GOT3 (cell line): Measurements from ENCODE around the gene CLRN3.

Experiments used
- DNase-seq: peaks from one replicate; lab custom pipeline; 2025; ENCODE audit warnings: mixed read lengths; lab: John Stamatoyannopoulos, UW

The CLRN3 gene

DNA sequence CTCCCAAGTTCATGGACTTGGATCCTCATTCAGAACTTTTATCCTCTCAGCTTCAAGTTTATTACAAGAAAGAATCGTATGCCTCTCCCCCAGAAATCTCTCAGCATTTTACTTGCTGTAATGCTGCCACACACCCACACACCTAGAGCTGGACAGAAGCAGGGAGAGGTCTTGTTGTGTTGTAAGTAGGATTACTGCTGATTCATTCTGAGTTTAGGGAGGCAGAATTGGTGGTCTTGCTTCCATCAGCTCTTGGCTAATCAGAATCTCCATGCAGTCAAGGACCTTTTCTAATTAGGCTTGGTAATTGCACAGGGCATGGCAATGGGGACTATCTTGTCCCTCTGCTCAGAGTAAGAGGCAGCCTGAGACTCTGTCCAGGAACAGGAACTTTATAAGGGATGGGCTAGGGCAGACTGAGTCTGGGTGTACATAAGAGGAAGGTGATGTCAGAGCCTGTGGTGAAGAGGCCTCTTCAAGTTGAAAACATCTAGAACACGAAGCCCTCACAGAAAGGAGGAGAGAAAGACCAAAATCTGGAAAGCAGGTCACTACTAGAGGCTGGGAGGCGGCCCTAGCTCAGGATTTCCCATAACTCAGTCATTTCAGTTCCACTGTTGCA is 7.1 kb upstream of the CLRN3 start:
- DNase-seq: no peak

DNA sequence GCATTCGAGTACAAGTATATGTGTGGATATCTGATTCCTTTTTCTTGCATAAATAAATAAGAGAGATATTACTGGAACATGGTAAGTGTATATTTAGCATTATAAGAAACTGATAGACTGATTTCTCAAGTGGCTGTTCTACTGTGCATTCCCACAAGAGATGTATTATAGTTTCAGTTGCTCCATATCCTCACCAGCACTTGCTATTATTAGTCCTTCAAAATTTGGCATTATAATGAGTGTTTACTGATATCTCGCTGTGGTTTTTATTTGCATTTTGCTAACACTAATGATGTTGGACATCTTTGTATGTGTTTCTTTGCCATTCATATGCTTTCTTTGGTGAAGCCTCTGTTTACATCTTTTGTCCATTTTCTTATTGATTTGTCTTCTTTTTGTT is 4.4 kb upstream of the CLRN3 start:
- DNase-seq: no peak

- DNase-seq: no peak
Measured at GRCh38 chr10:127896590-127896989, 3.8 kb upstream of the CLRN3 start.

GRCh38 chr10:127894146-127894545 is 1.4 kb upstream of the CLRN3 start:
- no peak for DNase-seq

GRCh38 chr10:127890832-127891334 is 1.9 kb downstream of the CLRN3 start:
- DNase-seq: no peak

- no peak for DNase-seq
Measured at GRCh38 chr10:127890216-127890615, 2.5 kb downstream of the CLRN3 start.

DNA sequence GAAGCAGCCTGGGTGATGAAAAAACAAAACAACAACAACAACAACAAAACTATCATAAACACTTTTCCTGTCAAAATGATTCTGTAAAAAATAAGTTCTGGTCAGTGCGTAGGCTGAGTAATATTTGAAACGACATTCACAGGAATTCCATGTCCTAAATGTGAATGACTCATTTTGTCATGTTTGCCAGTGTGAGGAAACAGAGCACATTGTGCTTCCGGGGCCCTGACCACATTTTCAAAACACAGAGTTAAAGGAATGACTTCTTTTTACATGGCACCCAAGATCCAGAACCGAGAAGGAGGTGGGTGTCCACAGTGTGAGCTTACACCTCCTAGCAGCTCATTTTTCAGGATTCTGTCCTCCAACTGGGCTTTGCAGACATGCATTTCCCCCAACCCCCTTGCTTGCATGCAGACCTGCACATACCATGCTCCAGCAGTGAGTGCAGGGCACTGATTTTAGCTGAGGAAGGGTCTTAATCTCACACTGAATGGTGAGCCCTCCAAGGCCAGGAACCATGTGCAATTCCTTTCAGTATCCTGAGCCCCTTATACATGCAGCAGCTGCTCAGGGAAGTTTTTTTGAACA is 3.0 kb downstream of the CLRN3 start:
- no peak for DNase-seq

DNA sequence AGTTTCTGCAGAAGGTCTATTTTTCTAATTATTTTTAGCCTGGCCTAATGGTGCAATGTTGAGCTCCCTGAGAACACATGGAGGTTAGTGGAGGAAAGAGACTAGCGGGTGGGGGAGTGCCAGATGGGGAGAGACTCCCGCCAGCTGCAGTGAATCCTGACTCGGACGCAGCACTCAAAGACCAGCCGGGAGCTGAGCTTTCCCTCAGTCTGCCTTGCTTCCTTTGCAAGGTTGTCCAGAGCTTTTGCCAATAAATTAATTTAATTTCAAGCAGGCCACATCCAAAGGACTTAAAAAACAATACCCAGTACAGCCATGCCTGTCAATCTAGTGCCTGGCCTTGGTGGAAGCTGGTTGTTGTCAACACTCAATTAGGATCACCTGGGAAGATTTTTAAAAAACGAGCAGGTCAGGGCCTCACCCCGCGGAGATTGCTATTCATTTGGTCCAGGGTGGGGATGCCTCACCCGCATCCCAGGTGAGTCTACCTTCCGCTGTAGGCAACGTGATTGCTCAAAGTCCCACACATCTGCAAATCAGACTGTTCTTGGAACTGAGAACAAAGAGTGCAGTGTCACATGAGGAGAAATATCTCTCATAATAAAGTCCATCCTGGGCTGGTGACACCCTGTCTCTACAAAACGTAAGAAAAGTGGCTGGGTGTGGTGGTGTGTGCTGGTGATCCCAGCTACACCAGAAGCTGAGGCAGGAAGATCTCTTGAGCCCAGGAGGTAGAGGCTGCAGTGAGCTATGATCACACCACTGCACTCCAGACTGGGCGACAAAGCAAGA is 4.0 kb downstream of the CLRN3 start:
- no peak for DNase-seq

DNA sequence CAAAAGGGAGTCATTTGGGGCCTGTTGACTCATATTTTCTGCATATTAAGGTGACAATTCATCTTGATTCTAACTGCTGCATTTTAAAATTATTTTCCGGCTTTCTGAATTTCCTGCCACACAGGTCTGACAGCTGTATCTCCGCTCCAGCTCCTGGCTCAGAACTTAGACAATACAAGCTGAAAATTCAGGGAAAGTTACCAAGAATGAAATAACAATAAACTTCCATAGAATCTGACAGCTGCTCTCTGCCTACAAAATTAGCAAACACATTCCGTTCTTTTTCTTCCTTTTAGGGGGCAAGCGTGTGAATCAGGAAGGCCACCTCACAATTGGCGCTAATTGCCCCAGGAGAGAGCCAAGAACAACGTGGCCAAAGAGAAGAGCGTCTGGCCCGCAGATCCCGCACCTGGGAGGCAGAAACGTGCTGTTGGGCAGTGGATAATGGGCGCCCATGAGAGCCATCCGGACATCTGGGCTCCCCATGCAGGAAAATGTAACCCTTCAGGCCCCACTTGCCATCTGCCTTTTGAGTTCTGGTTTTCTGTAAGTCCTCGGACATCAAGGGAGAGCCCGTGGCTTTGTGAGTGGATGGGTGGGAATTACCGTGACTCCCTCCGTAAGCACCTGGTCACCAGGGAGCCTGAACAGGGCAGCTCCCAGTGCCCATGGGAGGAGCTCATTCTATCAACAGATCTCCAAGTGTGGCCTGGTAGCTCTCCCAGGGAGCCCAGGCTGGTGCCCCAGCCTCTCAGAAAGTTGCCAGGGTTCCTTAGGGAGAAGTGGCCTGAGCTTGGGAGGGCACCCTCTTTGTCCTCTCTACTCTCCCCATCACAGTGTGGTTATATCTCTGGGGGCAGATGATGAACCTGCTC is 5.0 kb downstream of the CLRN3 start:
- no peak for DNase-seq

DNA sequence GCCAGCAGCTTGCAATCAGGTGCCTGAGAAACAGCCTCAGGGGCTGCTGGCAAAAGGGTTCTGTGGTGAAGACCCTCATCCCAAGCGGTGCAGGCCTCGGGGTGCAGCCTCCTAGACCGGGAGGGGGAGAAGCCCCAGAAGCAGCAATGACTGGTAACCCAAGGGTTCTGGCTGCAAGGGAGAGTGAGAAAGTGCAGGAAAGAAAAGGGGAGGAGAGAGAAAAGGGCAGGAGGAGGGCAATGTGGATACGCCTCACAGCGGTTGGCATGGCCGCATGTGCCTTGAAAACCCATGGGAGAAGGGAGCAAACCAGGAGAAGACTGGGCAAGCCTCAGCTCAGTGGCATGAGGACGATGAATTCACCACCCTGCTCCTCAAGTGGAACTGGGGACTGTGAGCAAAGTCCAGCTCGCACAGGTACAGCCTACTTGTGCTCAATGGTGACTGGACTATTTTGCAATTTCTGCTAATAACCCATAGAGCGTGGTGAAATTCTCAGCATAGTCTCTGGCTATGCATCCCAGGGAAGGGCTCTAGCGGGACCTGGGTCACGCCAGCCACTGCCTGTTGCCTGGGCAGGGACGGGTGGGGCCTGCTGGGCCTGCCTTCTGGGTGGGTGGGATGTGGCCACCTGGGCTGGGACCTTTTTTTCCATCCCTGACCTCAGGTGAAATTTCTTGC is 6.2 kb downstream of the CLRN3 start:
- no peak for DNase-seq

GRCh38 chr10:127884501-127884900 is 8.2 kb downstream of the CLRN3 start:
- no peak for DNase-seq

- DNase-seq: no peak
Measured at GRCh38 chr10:127883516-127883915, 9.2 kb downstream of the CLRN3 start.

- DNase-seq: no peak
Measured at GRCh38 chr10:127882801-127883459, 9.8 kb downstream of the CLRN3 start.

DNA sequence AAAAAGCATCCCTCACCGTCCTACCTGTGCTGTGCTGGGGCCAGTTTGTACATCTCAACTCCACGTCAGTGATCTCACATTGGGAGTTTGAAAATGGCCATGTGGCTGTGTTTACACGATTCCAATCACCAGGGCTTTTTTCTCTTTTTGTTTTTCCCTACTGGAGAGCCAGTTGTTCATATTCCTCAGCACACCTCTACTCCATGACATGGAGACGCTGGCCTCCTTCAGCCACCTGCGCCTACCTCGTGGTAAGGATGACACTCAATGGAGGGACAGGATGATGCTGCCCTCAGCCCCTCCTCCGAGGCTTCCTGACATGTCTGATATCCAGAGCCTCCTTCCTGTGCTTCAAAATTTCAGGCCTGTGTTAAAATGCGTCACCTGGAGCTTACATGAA is 10.3 kb downstream of the CLRN3 start:
- no peak for DNase-seq

- DNase-seq: no peak
Measured at GRCh38 chr10:127881262-127881661, 11.5 kb downstream of the CLRN3 start.

GRCh38 chr10:127880557-127880956 is 12.2 kb downstream of the CLRN3 start:
- no peak for DNase-seq

DNA sequence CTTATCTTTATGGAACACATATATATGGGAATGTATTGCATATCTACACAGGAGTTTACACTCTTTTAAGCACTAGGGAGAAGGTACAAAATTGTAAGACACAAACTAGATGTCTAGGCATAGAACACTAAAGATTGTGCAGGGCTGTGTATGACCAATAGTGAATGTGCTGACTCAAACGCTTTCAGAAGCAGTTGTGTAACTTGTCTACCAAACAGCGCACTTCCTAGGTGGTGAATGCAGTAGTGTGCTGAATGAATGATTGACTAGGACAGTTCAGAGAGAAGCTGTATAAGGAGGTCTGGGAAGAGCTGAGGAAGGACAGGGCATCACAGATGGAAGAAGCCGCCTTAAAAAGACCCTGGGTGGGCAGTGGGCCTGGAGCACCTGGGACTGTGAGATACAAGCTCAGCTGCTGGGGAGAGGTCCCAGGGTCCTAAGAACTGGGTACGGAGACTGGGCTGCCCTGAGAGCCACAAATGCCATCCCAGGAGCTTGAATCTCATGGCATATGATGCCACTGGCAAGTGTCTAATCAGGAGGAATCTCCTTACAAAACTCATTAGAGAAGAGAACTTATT is 14.2 kb downstream of the CLRN3 start:
- DNase-seq: no peak

- no peak for DNase-seq
Measured at GRCh38 chr10:127877699-127878098, 15.0 kb downstream of the CLRN3 start.

GRCh38 chr10:127877116-127877515 is 15.6 kb downstream of the CLRN3 start:
- no peak for DNase-seq

GRCh38 chr10:127875916-127876315 is 16.8 kb downstream of the CLRN3 start:
- no peak for DNase-seq

GRCh38 chr10:127875449-127875765 is 17.3 kb downstream of the CLRN3 start:
- no peak for DNase-seq
